Activated B cell treated with CpG ODN at 0.5 μM for 24 hours (primary cell): ENCODE results near the gene ADARB2. TPM values are rescaled to one million over a fixed set of nuclear protein-coding genes. Genes with fewer than 3 reads are reported as not detected.

Experiments
- ATAC-seq: fragments of 200-7000 bp; cut with Tn5 transposase; one replicate; pipeline ENCODE4 v1.10.0; 2021; ENCODE audit warnings: low read depth, mild to moderate bottlenecking, moderate library complexity
- CTCF ChIA-PET: fragments of 350-600 bp; sonication (Branson Sonifier 250); formaldehyde crosslinking; loops from one replicate; lab custom pipeline; 2021; ENCODE audit warnings: antibody characterized with exemption; lab: Charles Lee
- POLR2A ChIA-PET: fragments of 350-600 bp; sonication (Branson Sonifier 250); formaldehyde crosslinking; loops from one replicate; lab custom pipeline; 2021; ENCODE audit warnings: antibody characterized with exemption; lab: Charles Lee
- DNase-seq: peaks from one replicate; pipeline ENCODE4 v3.0.0; 2022
- H3K27ac Mint-ChIP-seq: one replicate; pipeline ENCODE4 v1.8.0; 2020; ENCODE audit warnings: mixed read lengths
- H3K27me3 Mint-ChIP-seq: one replicate; pipeline ENCODE4 v1.8.0; 2021; ENCODE audit warnings: mixed read lengths
- H3K36me3 Mint-ChIP-seq: one replicate; pipeline ENCODE4 v1.8.0; 2021; ENCODE audit warnings: low read depth, mixed read lengths
- H3K4me1 Mint-ChIP-seq: one replicate; pipeline ENCODE4 v1.8.0; 2021; ENCODE audit warnings: mixed read lengths
- H3K4me3 Mint-ChIP-seq: one replicate; pipeline ENCODE4 v1.8.0; 2020; ENCODE audit warnings: mild to moderate bottlenecking, mixed read lengths
- H3K9me3 Mint-ChIP-seq: one replicate; pipeline ENCODE4 v1.8.0; 2020; ENCODE audit warnings: mixed read lengths
- intact Hi-C: fragments of 100-400 bp; cut with micrococcal nuclease; formaldehyde crosslinking; loops from one replicate; pipeline ENCODE4 v1.15.1; 2024
- total RNA-seq: library from RNA; stranded (reverse); gene quantifications from 2 replicates; pipeline ENCODE4 v1.2.3, GENCODE V29; 2022
- TF ChIP-seq, protein P1 (sequence below): fragments of 200-600 bp; IDR thresholded peaks from one replicate; pipeline ENCODE4 v1.8.0; 2022; ENCODE audit warnings: antibody characterized with exemption, mild to moderate bottlenecking

The ADARB2 gene
- total RNA-seq, 1 donor from 2014 or later, result 0.11 TPM

- intact Hi-C loops, result no loop called here
- TF ChIP-seq, protein P1, sequence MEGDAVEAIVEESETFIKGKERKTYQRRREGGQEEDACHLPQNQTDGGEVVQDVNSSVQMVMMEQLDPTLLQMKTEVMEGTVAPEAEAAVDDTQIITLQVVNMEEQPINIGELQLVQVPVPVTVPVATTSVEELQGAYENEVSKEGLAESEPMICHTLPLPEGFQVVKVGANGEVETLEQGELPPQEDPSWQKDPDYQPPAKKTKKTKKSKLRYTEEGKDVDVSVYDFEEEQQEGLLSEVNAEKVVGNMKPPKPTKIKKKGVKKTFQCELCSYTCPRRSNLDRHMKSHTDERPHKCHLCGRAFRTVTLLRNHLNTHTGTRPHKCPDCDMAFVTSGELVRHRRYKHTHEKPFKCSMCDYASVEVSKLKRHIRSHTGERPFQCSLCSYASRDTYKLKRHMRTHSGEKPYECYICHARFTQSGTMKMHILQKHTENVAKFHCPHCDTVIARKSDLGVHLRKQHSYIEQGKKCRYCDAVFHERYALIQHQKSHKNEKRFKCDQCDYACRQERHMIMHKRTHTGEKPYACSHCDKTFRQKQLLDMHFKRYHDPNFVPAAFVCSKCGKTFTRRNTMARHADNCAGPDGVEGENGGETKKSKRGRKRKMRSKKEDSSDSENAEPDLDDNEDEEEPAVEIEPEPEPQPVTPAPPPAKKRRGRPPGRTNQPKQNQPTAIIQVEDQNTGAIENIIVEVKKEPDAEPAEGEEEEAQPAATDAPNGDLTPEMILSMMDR, result no peak
- ChIA-PET CTCF (no interaction called here), POLR2A (no interaction called here)
- no peak overlapping the region for H3K27ac Mint-ChIP-seq
- H3K9me3 Mint-ChIP-seq, result peaks cover 3% of the 10 kb centered on the region
- H3K27me3 Mint-ChIP-seq, result peaks cover 6% of the 10 kb centered on the region
- H3K4me1 Mint-ChIP-seq, result peaks cover 21% of the 10 kb centered on the region
- no peak overlapping the region for H3K4me3 Mint-ChIP-seq
- ATAC-seq (no peak), DNase-seq (no peak)
- H3K36me3 Mint-ChIP-seq, result no peaks in the 10 kb centered on the region
Observed at GRCh38 chr10:1477578-1477977, 259.7 kb downstream of the ADARB2 start.

GRCh38 chr10:1476455-1476803 lies 260.9 kb downstream of the ADARB2 start:
- H3K36me3 Mint-ChIP-seq, result no peaks in the 10 kb centered on the region
- no peak overlapping the region for H3K27ac Mint-ChIP-seq
- DNase-seq (no peak), ATAC-seq (no peak)
- ChIA-PET CTCF (no interaction called here), POLR2A (no interaction called here)
- H3K4me1 Mint-ChIP-seq, result peaks cover 21% of the 10 kb centered on the region
- TF ChIP-seq, protein P1, result no peak
- H3K27me3 Mint-ChIP-seq, result peaks cover 3% of the 10 kb centered on the region
- no peak overlapping the region for H3K4me3 Mint-ChIP-seq
- intact Hi-C loops, result no loop called here
- peaks cover 3% of the 10 kb centered on the region for H3K9me3 Mint-ChIP-seq

DNA sequence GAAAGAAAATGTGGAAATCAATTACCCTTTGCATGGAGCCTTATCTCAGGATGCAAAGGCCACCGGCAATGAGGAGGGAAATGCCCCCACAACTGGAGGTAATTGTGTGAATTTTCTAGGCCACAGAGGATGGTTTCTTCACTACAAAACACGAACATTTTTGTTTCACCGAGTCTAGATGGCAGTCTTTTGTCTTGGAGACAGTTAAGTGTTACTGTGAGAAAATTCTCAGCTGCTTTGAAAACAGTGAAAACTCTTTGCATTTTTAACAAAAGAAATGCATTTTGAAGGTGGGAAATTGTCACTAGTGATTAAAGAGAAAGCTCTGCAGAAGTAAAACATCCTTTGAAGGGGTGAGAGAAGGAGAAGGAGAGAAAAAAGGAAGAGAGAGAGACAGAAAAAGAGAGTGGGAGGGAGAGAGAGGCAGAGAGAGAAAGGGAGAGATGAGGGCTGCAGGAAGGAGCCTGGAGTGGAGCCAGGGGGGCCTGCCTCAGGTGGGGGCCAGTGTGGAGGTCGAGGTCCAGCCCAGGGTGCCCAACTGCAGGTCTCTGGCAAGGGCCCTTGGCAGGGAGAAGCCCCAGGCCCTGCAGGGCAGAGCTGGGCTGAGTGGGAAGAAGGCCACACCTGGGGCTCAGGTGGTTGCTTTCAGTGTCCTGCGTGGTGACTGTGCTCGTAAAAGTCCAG lies 261.4 kb downstream of the ADARB2 start:
- DNase-seq (no peak), ATAC-seq (no peak)
- TF ChIP-seq, protein P1, result no peak
- Mint-ChIP-seq H3K27ac (no peak overlapping the region), H3K27me3 (peaks cover 3% of the 10 kb centered on the region), H3K4me1 (peaks cover 20% of the 10 kb centered on the region), H3K36me3 (no peaks in the 10 kb centered on the region), H3K9me3 (peaks cover 3% of the 10 kb centered on the region), H3K4me3 (no peak overlapping the region)
- intact Hi-C loops, result no loop called here
- CTCF ChIA-PET, result no interaction called here
- POLR2A ChIA-PET, result no interaction called here

GRCh38 chr10:1475098-1475591 lies 262.2 kb downstream of the ADARB2 start:
- Mint-ChIP-seq H3K9me3 (peaks cover 3% of the 10 kb centered on the region), H3K4me3 (no peak overlapping the region), H3K36me3 (no peaks in the 10 kb centered on the region), H3K4me1 (peaks cover 19% of the 10 kb centered on the region), H3K27ac (no peak overlapping the region), H3K27me3 (peaks cover 3% of the 10 kb centered on the region)
- CTCF ChIA-PET, result no interaction called here
- no peak for DNase-seq
- POLR2A ChIA-PET, result no interaction called here
- intact Hi-C loops, result no loop called here
- ATAC-seq, result no peak
- TF ChIP-seq, protein P1, result no peak

- CTCF ChIA-PET, result no interaction called here
- peaks cover 19% of the 10 kb centered on the region for H3K4me1 Mint-ChIP-seq
- TF ChIP-seq, protein P1, result no peak
- H3K27ac Mint-ChIP-seq, result no peak overlapping the region
- ATAC-seq (no peak), DNase-seq (no peak)
- POLR2A ChIA-PET, result no interaction called here
- no peaks in the 10 kb centered on the region for H3K36me3 Mint-ChIP-seq
- H3K27me3 Mint-ChIP-seq, result peaks cover 3% of the 10 kb centered on the region
- intact Hi-C loops, result no loop called here
- no peak overlapping the region for H3K4me3 Mint-ChIP-seq
- H3K9me3 Mint-ChIP-seq, result peaks cover 3% of the 10 kb centered on the region
Observed at GRCh38 chr10:1474376-1475097, 262.8 kb downstream of the ADARB2 start.
